ENCODE measurements around the gene COTL1.

The COTL1 gene

DNA sequence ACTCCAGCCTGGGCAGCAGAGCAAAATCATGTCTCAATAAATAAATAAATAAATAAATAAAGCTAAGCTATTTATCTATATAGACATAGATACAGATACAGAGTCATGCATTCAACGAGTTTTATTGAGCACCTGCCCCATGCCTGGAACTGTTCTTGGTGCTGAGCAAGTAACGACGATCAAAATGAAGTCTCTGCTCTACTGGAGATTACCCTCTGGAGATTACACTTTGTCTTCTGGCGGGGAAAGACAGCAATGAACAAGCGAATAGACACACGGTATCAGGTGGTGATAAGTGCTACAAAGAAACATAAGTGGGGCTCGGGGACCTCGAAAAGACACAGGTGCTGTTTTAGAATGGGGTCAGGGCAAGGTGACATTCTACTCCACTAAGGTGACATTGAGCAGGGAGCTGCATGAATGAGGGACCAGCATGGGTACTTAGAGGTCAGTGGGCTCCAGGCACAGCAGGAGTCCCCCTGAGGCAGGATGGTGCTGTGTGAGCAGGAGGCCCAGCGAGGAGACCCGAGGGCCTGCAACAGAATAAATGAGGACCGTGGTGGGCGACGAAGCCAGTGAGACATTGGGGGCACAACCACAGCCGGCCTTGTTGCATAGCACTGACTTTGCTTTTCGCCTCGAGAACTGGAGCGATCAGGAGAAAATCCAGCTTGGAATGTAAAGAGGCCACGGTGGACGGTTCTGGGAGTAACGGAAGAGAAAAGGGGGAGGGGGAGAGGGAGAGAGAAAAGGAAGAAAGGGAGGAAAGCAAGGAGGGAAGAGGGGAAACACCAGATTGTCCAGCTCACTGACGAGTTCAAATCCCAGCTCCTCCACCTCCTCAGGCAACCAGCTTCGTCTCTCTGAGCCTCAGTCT lies 71.0 kb downstream of the COTL1 start:
- DNase-seq, result no peak

DNA sequence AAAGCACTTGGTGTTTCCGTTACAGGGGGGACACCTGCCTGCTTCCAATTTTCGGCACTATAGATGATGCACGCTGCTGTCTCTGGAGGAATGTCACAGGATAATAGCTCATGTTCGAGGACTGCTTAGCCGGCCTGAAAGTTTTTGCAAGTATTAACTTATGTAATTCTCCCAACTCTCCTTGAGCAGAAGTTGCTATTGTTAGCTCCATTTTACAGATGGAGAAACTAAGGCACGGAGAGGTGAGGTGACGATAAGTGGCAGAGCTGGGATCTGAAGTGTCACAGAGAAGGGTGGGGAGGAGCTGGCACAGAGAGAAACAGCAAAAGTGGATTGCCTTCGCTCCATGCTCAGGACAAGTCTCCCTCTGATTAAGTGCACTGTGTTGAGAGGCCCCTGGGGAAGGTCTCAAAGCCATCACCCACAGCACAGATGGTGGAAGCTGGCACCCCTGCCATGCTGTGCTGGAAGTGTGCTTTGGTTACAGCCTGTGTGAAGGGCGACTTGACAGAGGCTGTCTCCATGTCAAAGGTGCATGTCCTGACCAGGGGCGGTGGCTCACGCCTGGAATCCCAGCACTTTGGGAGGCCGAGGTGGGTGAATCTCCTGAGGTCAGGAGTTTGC lies 72.7 kb downstream of the COTL1 start:
- no peak for DNase-seq

DNA sequence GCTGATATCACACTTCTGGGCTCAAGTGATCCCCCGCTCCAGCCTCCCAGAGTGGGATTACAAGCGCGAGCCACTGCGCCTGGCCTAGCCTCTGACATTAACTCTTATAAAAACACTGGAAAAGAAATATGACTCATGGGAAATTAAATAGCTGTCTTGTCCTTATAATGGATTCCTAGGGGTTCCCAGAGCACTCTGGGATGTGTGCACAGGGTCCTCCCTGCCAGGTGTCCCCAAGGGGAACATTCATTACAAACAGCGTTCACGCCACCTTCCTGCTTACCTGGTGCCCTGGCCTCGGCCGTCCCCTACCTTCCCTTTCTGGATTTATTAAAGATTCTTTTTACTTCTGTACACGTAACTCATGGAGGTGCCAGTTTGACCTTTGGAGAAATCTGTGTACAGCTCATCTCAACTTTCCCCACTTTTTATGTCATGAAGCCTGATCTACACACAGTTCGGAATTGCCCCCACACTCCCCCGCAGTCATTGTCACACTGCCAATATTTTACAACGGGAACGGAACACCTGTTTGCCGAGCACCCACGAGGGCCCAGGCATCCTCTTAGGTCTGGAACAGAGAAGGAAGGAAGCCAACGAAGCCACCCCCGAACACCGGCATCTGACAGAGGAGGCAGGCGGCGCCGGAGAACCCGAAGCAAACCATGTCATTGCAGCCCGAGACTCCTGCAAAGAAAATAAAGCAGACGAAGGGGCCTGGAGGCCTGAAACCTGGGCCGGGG lies 73.7 kb downstream of the COTL1 start:
- DNase-seq, result peak; percentile 15

DNA sequence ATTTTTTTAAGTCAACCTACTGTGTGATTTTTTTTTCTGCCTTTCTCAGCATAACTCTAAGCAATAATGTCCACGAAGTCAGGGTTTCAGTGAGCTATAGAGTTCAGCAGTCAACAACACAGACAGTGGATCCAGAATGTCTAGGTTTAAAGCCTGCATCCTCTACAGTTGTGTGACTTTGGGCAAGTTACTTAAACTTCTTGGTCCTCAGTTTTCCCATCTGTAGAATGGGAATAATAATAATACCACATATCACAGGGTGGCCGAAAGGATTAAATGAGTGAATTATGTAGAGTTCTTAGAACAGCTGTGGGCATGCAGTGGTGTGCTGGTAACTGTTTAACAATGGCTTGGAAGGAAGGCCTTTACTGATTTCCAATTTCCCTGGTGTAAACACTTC lies 74.6 kb downstream of the COTL1 start:
- no peak for DNase-seq

DNA sequence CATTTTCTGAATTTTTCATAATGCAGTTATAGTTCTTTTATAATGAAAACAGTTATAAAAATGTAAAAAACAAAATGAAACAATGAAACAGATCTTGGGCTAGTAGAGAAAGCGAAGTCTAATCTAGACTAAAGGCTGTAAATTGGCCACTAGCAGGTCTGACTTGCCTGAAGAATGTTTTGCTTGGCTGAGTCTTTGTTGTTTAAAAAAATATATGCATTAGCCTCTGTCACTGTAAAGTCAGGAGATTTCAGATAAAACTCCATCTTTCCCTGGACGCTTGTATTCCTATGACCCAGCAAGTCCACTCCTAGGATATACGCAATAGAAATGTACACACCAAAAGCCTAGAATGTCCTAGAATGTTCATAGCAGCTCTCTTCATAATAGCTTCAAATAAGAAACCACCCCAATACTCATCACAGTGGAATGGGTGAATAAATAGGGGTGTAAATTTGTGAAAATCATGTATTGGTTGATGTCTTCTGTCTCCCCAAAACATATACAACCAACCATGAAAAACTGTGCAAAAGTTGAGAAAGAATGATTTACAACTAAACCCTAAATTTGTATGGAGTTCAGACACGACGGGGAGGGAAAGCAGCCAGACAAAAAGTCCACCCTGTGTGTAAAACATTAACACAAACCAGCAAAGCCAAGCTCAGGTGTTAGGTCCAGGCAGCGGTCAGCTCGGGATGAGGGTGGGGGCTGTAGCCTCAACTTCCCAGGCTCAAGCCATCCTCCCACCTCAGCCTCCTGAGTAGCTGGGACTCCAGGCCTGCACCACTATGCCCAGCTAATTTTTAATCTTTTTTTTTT lies 75.7 kb downstream of the COTL1 start:
- DNase-seq, result no peak

DNA sequence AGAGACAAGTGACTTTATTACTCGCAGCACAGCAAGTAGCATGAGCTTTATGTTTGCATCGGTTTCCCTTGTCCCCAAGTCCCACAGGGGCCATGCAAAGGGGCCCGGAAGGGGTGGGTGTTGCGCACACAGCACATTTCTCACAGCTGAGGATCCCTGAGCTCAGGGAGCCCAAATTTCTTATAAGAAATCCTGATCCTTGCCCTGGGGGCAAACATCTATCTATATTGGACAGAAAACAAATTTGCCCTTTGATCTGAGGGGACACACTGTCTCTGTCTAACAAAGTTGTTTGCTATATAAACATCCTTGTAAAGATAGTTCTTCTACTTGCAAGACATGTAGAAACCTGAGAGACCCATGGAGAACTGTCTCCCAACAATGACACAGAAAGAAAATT lies 77.7 kb downstream of the COTL1 start:
- DNase-seq, result no peak

DNA sequence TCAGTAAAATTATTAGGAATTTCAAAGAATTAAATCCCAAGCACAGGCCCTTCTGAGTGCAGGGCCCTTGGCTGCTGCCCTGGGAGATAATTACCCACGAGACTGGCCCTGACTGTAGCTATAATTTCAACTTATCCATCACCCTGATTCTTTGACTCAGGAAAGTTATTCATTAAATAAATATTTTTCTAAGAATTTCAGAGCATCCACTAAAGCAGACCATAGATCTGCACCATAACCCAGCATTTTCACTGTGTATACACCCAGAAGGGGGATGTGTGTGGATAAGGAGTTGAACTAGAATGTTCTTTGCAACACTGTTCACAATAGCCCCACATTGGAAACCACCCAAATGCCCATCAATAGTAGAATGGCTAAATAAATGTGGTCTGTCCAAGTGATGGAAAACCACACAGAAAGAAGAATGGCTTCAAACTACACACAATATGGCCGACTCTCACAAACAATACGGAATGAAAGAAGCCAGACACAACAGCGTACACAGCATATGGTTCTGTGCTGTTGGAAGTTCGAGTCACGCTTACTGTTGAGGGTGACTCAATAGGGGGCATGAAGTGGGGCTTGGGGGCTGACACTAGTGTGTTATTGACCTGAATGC lies 79.5 kb downstream of the COTL1 start:
- DNase-seq, result no peak

DNA sequence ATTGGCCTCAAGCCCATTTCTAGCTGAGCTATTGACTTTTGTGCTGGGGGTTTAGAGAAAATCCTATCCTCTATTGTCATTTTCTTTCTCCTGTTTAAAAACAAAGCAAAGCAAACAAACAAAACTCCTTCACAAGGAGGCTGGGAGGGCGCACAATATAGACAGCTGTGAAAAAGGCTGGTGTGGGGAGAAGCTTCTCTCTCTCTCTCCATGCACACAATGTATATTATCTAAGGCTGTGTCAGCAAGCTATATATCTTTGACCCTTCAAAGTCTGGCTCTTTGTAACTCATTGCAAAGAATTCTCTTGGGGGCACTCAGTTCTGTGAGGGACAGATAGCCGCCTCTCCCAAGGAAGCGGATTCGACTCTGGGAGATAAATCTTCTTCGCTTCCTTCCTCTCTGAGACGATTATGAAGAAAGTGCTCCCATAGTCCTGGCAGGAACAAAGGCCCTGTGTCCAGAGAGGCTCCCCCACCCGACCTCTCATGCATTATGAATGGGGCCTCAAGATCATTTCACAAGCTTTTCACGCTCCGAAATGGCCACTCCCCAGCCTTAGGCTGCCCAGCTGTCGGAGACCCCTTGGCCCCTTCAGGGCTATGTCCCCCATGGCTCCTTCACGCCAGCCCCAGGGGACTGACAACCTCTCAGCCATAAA lies 80.3 kb downstream of the COTL1 start:
- DNase-seq, result no peak

DNA sequence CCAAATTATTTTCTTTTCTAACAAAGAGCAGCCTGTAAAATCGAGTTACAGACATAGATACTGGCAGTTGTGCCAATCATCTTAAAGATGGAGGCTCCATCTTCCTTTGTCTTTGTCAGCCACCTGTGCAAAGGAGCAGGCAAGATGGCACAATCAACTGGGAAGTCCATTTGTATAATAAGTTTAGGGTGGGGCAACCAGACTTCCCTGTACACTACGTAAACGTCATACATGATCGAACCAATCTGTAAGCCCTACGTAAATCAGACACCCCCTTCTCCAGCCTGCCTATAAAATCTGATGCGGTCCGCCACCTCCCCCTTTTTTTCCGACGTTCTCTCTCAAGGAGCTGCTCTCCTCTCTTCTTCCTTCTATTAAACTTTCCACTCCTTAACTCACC lies 82.0 kb downstream of the COTL1 start:
- no peak for DNase-seq

DNA sequence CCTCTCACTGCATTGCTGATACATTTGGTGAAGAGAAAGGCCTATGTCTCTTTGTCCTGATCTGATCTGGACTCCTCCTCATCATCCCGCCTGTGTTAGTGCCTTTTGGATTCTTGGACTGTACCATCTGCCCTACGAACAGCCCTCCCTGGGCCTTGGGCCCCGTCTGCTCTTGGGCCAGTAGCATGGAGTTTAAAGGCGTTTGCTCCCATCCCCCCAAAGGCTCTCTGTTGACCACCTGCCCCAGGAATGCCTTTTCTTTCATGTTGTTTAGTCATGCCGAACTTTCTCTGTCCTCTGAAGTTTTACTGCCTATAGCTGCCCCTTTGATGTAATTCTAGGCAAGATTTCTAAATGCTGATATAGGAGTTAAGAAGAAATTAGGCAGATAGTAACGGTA lies 82.5 kb downstream of the COTL1 start:
- no peak for DNase-seq

DNA sequence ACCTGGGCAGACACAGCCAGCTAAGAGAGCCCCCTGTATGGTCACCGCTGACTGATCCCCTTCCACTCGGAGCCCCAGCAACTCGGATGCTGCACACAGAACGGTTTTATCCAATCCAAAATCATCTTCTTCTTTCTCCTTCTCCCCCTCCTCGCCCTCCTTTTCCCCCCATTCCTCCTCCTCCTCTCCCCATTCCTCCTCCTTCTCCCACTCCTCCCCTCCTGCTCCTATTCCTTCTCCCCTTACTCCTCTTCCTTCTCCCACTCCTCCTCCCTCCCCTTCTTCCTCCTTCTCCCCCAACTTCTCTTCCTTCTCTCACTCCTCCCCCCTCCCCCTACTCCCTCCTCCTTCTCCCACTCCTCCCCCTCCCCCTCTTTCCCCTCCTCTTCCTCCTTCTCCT lies 83.1 kb downstream of the COTL1 start:
- no peak for DNase-seq

DNA sequence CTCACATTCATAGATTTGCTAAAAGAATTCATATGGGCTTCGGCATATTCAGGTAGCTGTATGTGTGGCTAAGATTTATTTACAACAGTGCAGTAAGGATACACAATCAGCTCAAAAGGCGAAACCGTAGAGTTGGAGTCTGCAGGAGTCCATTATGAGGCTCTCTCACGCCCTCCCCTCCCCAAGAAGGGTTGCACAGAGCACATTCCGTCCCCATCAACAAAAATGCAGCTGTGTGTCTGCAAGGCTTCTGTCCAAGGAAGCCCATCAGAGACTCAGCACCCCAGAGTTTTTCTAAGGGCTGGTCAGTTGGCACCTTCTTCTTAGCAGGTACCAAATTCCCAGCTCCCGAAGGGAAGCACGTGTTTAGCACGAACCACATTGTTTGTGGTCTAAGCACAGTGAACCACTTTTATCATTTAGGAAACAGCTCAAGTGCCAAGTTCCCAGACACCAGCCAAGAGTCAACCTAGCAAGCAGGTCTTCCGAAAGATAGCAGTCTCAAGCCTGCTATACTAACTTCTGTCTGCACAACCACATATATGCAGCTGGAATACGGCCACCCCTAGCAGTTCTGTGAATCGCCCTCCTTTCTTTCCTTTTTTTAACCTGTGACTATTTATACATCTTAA lies 84.9 kb downstream of the COTL1 start:
- no peak for DNase-seq

DNA sequence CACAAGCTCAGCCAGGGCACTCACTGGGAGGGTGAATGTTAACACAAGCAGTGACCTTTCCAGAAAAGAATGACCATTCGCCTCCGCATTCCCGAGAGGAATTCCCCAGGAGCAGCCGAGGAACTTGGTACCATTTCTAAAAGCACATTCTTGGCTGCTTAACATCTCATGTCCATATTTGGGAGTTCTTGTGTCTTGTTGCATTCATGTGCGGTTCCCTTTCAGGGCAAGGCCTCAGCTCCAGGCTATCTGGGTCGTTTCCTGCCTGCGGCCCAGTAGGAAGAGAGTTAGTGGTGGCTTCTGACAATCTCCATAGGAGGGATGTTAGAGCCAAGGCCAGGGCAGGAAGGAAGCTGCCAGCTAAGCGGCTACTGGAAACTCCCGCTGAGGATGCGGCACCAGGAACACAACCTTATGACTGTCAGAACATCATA lies 85.6 kb downstream of the COTL1 start:
- DNase-seq, result no peak

DNA sequence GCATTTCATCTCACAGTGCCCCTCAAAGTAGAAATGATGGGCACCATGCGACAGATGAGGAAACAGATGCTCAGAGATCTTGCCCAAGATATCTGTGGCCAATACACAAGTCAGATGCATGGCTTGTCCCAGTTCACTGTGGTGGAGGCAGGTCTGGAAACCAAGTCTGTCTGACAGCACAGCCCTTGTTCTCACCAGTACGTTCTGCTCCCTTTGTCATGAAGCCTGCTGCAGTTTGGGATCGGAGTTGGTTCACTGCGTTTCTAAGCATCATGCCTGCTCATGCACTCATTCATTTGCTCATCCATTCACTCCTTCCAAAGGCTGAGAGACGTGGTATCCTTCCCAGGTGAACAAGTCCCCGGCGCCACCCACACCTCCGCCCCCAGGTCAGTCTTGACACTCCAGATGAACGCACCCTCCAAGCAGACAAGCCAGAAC lies 86.2 kb downstream of the COTL1 start:
- no peak for DNase-seq

DNA sequence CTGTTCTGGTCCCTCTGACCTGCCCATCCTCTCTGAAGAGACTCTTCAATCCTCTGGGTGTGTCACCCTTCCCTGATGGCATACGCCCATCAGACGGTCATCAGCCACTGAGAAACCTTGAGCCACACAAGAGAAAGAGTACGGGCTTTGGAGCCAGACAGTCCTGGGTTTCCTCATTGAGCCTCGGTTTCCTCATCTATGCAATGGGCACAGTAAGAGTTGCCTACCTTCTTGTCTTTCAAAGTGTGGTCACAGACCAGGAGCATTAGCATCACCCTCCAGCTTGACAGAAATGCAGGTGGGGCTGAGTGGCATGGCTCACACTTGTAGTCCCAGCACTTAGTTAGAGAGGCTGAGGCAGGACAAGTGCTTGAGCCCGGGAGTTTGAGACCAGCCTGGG lies 87.3 kb downstream of the COTL1 start:
- DNase-seq, result no peak

DNA sequence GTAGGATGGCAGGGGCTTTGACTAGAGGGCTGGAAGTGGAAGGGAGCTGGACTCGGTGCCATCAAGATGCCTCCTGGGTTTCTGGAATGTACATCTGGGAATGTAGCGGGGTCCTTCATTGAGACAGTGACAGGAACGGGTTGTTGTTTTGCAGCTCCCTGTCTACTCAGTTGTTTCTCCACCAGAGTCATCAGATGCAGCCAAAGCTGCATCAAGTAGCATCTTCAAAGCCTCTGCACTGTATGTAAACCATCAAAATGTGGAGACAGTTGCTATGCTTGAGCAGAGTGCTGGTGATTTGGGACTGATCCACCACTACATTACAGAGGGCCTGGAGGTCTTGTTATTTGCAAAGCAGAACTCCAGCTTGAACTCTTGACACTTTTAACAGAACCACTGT lies 88.3 kb downstream of the COTL1 start:
- DNase-seq, result no peak

DNA sequence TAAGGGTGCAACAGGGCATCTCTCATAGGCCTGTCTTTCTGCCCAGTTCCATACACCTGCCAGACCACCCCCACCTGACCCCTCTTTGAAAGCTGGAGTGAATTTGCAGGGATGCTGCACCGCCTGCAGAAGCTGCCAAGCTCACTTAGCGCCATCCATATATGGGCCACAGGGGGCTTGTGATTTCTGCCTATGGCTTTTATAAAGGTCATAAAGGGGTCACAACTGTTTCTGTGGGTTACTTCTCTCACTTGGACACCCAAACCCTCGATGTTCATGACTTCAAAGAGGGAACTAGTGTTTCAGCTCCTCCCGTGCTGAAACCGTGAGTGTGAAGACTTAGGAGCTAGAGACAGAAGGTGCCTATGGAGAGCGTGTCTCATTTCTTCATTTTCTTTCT lies 89.6 kb downstream of the COTL1 start:
- DNase-seq, result no peak

DNA sequence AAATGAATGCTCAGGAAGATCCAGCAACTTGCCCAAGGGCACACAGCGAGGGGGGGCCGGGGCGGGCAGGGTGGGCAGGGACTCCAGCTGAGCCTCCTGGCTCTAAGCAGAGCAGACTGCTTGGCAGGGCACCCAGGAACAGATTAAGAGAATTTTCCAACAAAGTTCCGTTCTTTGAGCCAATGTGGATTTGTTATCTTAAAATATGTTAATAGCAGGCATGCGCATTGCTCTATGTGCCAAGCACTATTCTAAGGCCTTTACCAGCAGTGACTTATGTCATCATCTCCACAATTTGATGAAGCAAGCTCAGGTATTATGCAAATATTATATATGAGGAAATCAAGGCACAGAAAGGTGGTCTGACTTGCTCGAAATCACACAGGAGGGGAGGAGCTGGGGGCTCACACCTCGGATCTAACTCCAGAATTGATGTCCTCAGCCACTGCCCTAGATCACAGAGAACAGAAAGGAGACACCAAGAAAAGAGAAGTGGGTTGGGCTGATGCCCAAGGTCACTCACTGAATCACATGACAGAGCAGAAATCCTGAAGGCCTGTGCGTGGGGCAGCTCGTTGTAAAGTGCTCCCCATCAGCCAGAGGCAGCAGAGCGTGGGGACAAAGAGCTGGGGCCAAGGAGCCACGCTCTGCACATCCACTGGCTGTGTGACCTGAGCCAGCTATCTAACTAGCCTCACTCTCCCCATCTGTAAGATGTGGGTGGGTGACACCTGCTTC lies 90.2 kb downstream of the COTL1 start:
- no peak for DNase-seq

DNA sequence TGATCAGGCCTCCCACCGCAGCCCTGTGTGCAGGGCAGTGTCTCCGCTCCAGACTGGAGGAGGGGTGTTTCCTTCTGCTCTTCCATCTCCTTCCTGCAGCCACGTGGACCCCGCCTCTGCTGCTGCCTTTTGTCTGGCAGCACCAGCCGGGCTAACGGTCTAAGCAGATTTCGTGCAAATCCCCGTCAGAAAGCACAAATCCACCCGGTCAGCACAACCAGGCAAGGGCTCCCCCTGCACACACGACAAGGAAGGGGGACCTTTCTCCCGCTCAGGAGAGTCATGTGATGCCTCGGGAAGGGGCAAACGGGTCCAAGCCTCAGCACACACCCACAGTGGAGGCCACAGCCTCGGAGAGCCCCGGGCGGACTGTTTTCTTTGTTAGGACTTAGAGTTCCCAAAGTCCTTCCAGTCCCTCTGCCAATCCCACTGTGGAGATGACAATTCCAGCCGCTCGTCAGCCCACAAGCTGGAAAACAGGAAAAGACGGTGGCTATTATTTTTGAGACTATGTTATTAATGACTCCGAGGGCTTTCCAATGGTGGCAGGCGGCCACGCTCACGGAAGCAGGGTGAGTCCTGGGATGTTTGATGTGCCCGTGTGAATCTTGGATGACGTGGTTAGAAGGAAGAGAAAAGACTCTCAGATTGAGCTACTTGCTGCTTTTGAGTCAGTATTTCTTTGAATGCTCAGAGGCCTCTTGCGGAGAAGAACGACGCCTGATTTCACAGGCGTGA lies 90.9 kb downstream of the COTL1 start:
- no peak for DNase-seq

All from activated CD4-positive, alpha-beta T cell treated with anti-CD3 and anti-CD28 coated beads for 1 hour (primary cell).